Panc1 (cell line): ENCODE measurements around the gene APCDD1L. TPM values are rescaled to one million over a fixed set of nuclear protein-coding genes. Genes with fewer than 3 reads are reported as not detected.

Experiments used
- ATAC-seq: fragments of 200-7000 bp; cut with Tn5 transposase; 2 replicates; pipeline ENCODE4 v1.9.1; 2020; ENCODE audit warnings: mild to moderate bottlenecking, moderate library complexity
- BruUV-seq: library from RNA; stranded (reverse); fragments of 400-500 nt; replicated peaks from 2 replicates; lab custom pipeline; 2021; lab: Mats Ljungman, UMichigan
- CTCF ChIA-PET: fragments of 300-600 bp; sonication (Branson Sonifier 250); formaldehyde crosslinking; loops from one replicate; lab custom pipeline; 2022; ENCODE audit warnings: antibody characterized with exemption; lab: Charles Lee
- POLR2A ChIA-PET: fragments of 300-600 bp; sonication (Branson Sonifier 250); formaldehyde crosslinking; loops from one replicate; lab custom pipeline; 2022; ENCODE audit warnings: antibody characterized with exemption; lab: Charles Lee
- DNase-seq: peaks from one replicate; pipeline ENCODE4 v3.0.0-alpha.2; 2010; ENCODE audit warnings: low read depth, low spot score
- H3K27ac ChIP-seq: 2 replicates; pipeline ENCODE4 v1.5.1; 2011; ENCODE audit warnings: mild to moderate bottlenecking, low read length, inconsistent platforms
- H3K27me3 ChIP-seq: fragments of 200-500 bp; sonication (Bioruptor generic); 2 replicates; pipeline ENCODE4 v1.6.0; 2014; ENCODE audit warnings: low read length, inconsistent platforms; ENCODE audit not compliant: control insufficient read depth, insufficient read depth
- H3K36me3 ChIP-seq: fragments of 200-500 bp; sonication (Bioruptor generic); 2 replicates; pipeline ENCODE4 v1.5.1; 2014; ENCODE audit warnings: inconsistent platforms, mild to moderate bottlenecking, low read length, moderate library complexity; ENCODE audit not compliant: control insufficient read depth, insufficient read depth
- H3K4me1 ChIP-seq: 2 replicates; pipeline ENCODE4 v1.5.1; 2011; ENCODE audit warnings: inconsistent platforms, mild to moderate bottlenecking, low read length, moderate library complexity; ENCODE audit not compliant: control insufficient read depth, insufficient read depth
- H3K4me3 ChIP-seq, 2 experiments: 2 replicates each; pipeline ENCODE4 v1.5.1; 2011 to 2012; ENCODE audit warnings: low read depth in 2 of 2, low read length in 2 of 2, mild to moderate bottlenecking in 2 of 2, inconsistent platforms in 1 of 2, moderate library complexity in 1 of 2
- H3K9me3 ChIP-seq: fragments of 200-500 bp; sonication (Bioruptor generic); 2 replicates; pipeline ENCODE4 v1.5.1; 2014; ENCODE audit warnings: low read depth, mild to moderate bottlenecking, inconsistent platforms, low read length, moderate library complexity; ENCODE audit not compliant: control insufficient read depth, insufficient read depth
- CTCF ChIP-seq: fragments of 450-650 bp; IDR thresholded peaks from 2 replicates; pipeline ENCODE4 v1.5.1; 2017; ENCODE audit warnings: mild to moderate bottlenecking
- POLR2AphosphoS5 ChIP-seq: IDR thresholded peaks from 2 replicates; pipeline ENCODE4 v1.6.1; 2012; ENCODE audit warnings: mild to moderate bottlenecking, low read depth, low read length, moderate library complexity
- REST ChIP-seq, 2 experiments: IDR thresholded peaks; 2 replicates each; pipeline ENCODE4 v1.6.1; 2011 to 2012; ENCODE audit warnings: low read depth in 2 of 2, control low read depth in 1 of 2, low read length in 1 of 2, mild to moderate bottlenecking in 1 of 2, moderate library complexity in 1 of 2; ENCODE audit not compliant: insufficient read depth in 1 of 2
- SIN3A ChIP-seq: IDR thresholded peaks from 2 replicates; pipeline ENCODE4 v1.6.1; 2012; ENCODE audit warnings: low read depth, mild to moderate bottlenecking, low read length, moderate library complexity, borderline replicate concordance; ENCODE audit not compliant: insufficient read depth
- TCF7L2 ChIP-seq: IDR thresholded peaks from 2 replicates; pipeline ENCODE4 v1.6.1; 2011; ENCODE audit warnings: mild to moderate bottlenecking, low read depth, low read length, inconsistent platforms
- in situ Hi-C: cut with HindIII; loops from 2 replicates; pipeline ENCODE4 v1.10.0; 2016; ENCODE audit warnings: low sequenced_read_pairs, low pct_unique_long_range_greater_than_20kb
- intact Hi-C: fragments of 100-400 bp; cut with micrococcal nuclease; formaldehyde crosslinking; loops from one replicate; pipeline ENCODE4 v1.10.0; 2022; ENCODE audit not compliant: unreplicated experiment
- total RNA-seq: library from RNA; stranded (reverse); gene quantifications from one replicate; pipeline ENCODE4 v1.2.1, GENCODE V29; 2021; ENCODE audit not compliant: unreplicated experiment

The APCDD1L gene
- total RNA-seq, 1 experiment from 2014 or later, result 0.62 TPM

- in situ Hi-C loops (no loop called here), intact Hi-C loops (no loop called here)
- Histone ChIP-seq H3K36me3 (no peaks in the 10 kb centered on the region), H3K4me1 (no peaks in the 10 kb centered on the region; the same call in 1 of the 2 replicates), H3K4me3 (no peak overlapping the region), H3K9me3 (no peaks in the 10 kb centered on the region), H3K27ac (no peak overlapping the region), H3K27me3 (no peaks in the 10 kb centered on the region)
- BruUV-seq, result no TSS peak
- TF ChIP-seq CTCF, result no peak
- TF ChIP-seq POLR2AphosphoS5, result no peak
- no peak for TF ChIP-seq SIN3A
- TF ChIP-seq TCF7L2, result no peak
- no peak for TF ChIP-seq REST (IDR thresholded peaks at IDR 0.05; ENCODE audit: insufficient read depth in 1 of 2, low read depth in 2 of 2, low read length in 1 of 2)
- DNase-seq, result no peak
- no peak for ATAC-seq
- CTCF ChIA-PET, result no interaction called here
- POLR2A ChIA-PET, result no interaction called here
Measured at GRCh38 chr20:58417438-58417837, 97.8 kb downstream of the APCDD1L start.

- in situ Hi-C loops (no loop called here), intact Hi-C loops (no loop called here)
- Histone ChIP-seq H3K27me3 (no peaks in the 10 kb centered on the region), H3K9me3 (no peaks in the 10 kb centered on the region), H3K27ac (no peak overlapping the region), H3K4me1 (no peaks in the 10 kb centered on the region; the same call in 1 of the 2 replicates), H3K4me3 (no peak overlapping the region), H3K36me3 (no peaks in the 10 kb centered on the region)
- POLR2A ChIA-PET, result no interaction called here
- BruUV-seq, result no TSS peak
- TF ChIP-seq REST (IDR thresholded peaks at IDR 0.05; ENCODE audit: insufficient read depth in 1 of 2, low read depth in 2 of 2, low read length in 1 of 2) (no peak), TCF7L2 (no peak), POLR2AphosphoS5 (no peak), CTCF (no peak), SIN3A (no peak)
- no peak for ATAC-seq
- DNase-seq, result no peak
- CTCF ChIA-PET, result no interaction called here
Measured at GRCh38 chr20:58416835-58417234, 98.4 kb downstream of the APCDD1L start.
